ENCODE data around the gene COA8.

DNA sequence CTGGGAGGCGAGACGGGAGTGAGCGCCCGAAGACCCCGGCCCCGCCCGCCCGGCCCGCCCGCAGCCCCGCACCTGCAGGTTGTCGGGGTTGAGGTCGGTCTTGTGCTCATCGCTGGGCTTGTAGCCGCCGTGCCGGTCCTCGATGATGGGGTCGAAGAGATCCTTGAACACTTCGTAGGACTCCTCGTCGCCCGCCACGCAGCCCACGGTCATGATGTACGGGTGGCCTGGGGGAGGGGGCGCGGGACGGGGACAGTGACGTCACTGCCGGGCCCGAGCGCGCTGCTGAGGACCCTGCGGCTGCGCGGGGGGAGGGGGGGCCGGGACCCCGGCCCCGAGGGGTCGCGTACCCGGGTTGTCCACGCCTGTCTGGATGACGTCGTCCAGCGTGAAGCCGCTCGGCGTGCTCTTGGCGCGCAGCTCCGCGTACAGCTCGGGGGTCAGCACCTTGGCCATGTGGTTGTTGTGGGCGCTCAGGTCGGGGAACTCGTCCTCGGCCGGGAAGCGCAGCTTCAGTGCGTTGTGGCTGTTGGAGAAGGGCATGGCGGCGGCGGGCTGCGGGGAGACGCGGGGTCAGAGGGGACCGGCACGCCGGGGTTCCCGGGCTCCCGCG is 40.7 kb upstream of the COA8 start:
- TF ChIP-seq ZNF564 (CRISPR knock-in tag; IDR thresholded peaks at IDR 0.05) (no peak), EZH2 (conservative IDR thresholded peaks at IDR 0.05; ENCODE audit: low read depth, low read length) (no peak), POLR2A (IDR thresholded peaks at IDR 0.05; ENCODE audit: insufficient read depth in 1 of 2, low read depth in 2 of 2, low read length in 2 of 2) (no peak), GPN1 (CRISPR knock-in tag; IDR thresholded peaks at IDR 0.05; ENCODE audit: borderline replicate concordance) (no peak), ZNF670 (CRISPR knock-in tag; IDR thresholded peaks at IDR 0.05; ENCODE audit: borderline replicate concordance) (no peak), HNRNPK (IDR thresholded peaks at IDR 0.05; ENCODE audit: low read depth, low read length, poor library complexity, severe bottlenecking) (no peak)
- TF ChIP-seq, protein P1, sequence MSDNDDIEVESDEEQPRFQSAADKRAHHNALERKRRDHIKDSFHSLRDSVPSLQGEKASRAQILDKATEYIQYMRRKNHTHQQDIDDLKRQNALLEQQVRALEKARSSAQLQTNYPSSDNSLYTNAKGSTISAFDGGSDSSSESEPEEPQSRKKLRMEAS (IDR thresholded peaks at IDR 0.05) = 0 out of 2 replicates have a peak, but pooled peaks have one; percentile 38
- TF ChIP-seq, protein P2, sequence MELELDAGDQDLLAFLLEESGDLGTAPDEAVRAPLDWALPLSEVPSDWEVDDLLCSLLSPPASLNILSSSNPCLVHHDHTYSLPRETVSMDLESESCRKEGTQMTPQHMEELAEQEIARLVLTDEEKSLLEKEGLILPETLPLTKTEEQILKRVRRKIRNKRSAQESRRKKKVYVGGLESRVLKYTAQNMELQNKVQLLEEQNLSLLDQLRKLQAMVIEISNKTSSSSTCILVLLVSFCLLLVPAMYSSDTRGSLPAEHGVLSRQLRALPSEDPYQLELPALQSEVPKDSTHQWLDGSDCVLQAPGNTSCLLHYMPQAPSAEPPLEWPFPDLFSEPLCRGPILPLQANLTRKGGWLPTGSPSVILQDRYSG (CRISPR knock-in tag; IDR thresholded peaks at IDR 0.05) = no peak
- TF ChIP-seq, protein P3, sequence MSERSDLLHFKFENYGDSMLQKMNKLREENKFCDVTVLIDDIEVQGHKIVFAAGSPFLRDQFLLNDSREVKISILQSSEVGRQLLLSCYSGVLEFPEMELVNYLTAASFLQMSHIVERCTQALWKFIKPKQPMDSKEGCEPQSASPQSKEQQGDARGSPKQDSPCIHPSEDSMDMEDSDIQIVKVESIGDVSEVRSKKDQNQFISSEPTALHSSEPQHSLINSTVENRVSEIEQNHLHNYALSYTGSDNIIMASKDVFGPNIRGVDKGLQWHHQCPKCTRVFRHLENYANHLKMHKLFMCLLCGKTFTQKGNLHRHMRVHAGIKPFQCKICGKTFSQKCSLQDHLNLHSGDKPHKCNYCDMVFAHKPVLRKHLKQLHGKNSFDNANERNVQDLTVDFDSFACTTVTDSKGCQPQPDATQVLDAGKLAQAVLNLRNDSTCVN (CRISPR knock-in tag; IDR thresholded peaks at IDR 0.05; ENCODE audit: borderline replicate concordance) = no peak
- TF ChIP-seq, protein P4, sequence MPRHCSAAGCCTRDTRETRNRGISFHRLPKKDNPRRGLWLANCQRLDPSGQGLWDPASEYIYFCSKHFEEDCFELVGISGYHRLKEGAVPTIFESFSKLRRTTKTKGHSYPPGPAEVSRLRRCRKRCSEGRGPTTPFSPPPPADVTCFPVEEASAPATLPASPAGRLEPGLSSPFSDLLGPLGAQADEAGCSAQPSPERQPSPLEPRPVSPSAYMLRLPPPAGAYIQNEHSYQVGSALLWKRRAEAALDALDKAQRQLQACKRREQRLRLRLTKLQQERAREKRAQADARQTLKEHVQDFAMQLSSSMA (CRISPR knock-in tag; IDR thresholded peaks at IDR 0.05) = no peak

Measured in HepG2 (cell line).